ENCODE results near the gene ING3. TPM values are rescaled to one million over a fixed set of nuclear protein-coding genes. Genes with fewer than 3 reads are reported as not detected.

Gene ING3
- total and polyA plus RNA-seq, 2 of the 8 experiments (the other 6 are each of a cell fraction or from before 2014, with no cell fraction given) = 6.0 to 17.7 TPM

GRCh38 chr7:121008816-121009215 lies 58.2 kb downstream of the ING3 start:
- Histone ChIP-seq H2BK12ac (ENCODE audit: low read depth, low read length) (no peak overlapping the region), H3K9me3 (ENCODE audit: insufficient read depth in 2 of 2, low read depth in 1 of 2, low read length in 1 of 2) (no peaks in the 10 kb centered on the region), H2BK20ac (ENCODE audit: low read length) (no peak overlapping the region), H3K18ac (ENCODE audit: extremely low read depth, low read length) (no peak overlapping the region), H3K36me3 (ENCODE audit: control insufficient read depth in 2 of 4, insufficient read depth in 4 of 4, low read length in 3 of 4) (no peaks in the 10 kb centered on the region), H3K23me2 (ENCODE audit: low read depth, low read length) (no peaks in the 10 kb centered on the region), H2BK15ac (ENCODE audit: low read length) (no peak overlapping the region), H3K23ac (ENCODE audit: insufficient read length) (no peak overlapping the region), H4K8ac (ENCODE audit: extremely low read depth, insufficient read depth, low read length) (no peak overlapping the region), H2BK5ac (ENCODE audit: low read depth, low read length) (no peak overlapping the region), H3K4me2 (ENCODE audit: insufficient read depth in 1 of 2, low read depth in 2 of 2, low read length in 2 of 2) (no peak overlapping the region), H3K27me3 (replicated peaks in 1 of 4; ENCODE audit: control insufficient read depth in 3 of 4, extremely low read depth in 1 of 4, insufficient read depth in 3 of 4, low read length in 3 of 4) (no peaks in the 10 kb centered on the region), H2AFZ (ENCODE audit: low read length) (no peak overlapping the region), H3K27ac (ENCODE audit: low read depth, low read length) (no peak overlapping the region), H4K91ac (replicated peaks; ENCODE audit: insufficient read length, low read length) (no peak overlapping the region), H3K79me1 (ENCODE audit: low read depth, low read length) (no peaks in the 10 kb centered on the region), H3K4me1 (replicated peaks in 1 of 4; ENCODE audit: control insufficient read depth in 3 of 4, insufficient read depth in 4 of 4, low read length in 3 of 4) (peaks cover 0 to 2% (median 0%) of the 10 kb centered on the region in 4 experiments; a peak in 3 of 7 replicates), H2AK5ac (ENCODE audit: low read depth, low read length) (no peak overlapping the region), H3K56ac (replicated peaks; ENCODE audit: insufficient read length, low read depth, low read length) (no peak overlapping the region), H2BK120ac (replicated peaks; ENCODE audit: low read depth, low read length) (no peak overlapping the region), H3K4ac (replicated peaks; ENCODE audit: insufficient read length, low read depth, low read length) (no peak overlapping the region), H4K20me1 (replicated peaks in 1 of 2; ENCODE audit: control insufficient read depth in 1 of 2, insufficient read depth in 2 of 2, low read length in 2 of 2) (no peaks in the 10 kb centered on the region), H3K4me3 (ENCODE audit: extremely low read depth in 1 of 4, insufficient read depth in 2 of 4, low read depth in 3 of 4, low read length in 4 of 4) (no peak overlapping the region), H4K5ac (ENCODE audit: insufficient read length, low read depth, low read length) (no peak overlapping the region), H3K9ac (replicated peaks in 1 of 4; ENCODE audit: extremely low read depth in 1 of 4, low read depth in 3 of 4, low read length in 3 of 4) (no peak overlapping the region), H3K14ac (ENCODE audit: insufficient read length) (no peak overlapping the region), H3K79me2 (ENCODE audit: control insufficient read depth in 1 of 2, insufficient read depth in 2 of 2, low read length in 2 of 2) (no peaks in the 10 kb centered on the region)
- TF ChIP-seq SP1 (IDR thresholded peaks at IDR 0.05; ENCODE audit: low read depth, low read length) = no peak
- TF ChIP-seq PHF8 (conservative IDR thresholded peaks at IDR 0.05; ENCODE audit: low read depth, low read length) = no peak
- TF ChIP-seq POLR2AphosphoS5 (IDR thresholded peaks at IDR 0.05; ENCODE audit: low read depth, low read length) = no peak
- no peak for TF ChIP-seq BACH1 (IDR thresholded peaks at IDR 0.05; ENCODE audit: low read length)
- TF ChIP-seq FOSL1 (IDR thresholded peaks at IDR 0.05; ENCODE audit: insufficient read depth, low read depth, low read length) = no peak
- TF ChIP-seq HDAC6 (IDR thresholded peaks at IDR 0.05; ENCODE audit: low read depth, low read length) = no peak
- no peak for TF ChIP-seq TAF1 (IDR thresholded peaks at IDR 0.05; ENCODE audit: low read depth, low read length)
- TF ChIP-seq ATF3 (IDR thresholded peaks at IDR 0.05; ENCODE audit: insufficient read depth, low read depth, low read length) = no peak
- no peak for TF ChIP-seq EGR1 (IDR thresholded peaks at IDR 0.05; ENCODE audit: borderline replicate concordance, low read depth, low read length)
- DNase-seq (ENCODE audit: low read depth in 1 of 2, low spot score in 2 of 2) (no peak), FAIRE-seq (no peak)
- 84% methylated on average over 2 of the region's 2 CpGs; no CpG with 5 or more reads in 1 of the 2 experiments for WGBS, 2 experiments (ENCODE audit: extremely low coverage in 1 of 2, insufficient coverage in 1 of 2, insufficient read length in 1 of 2, insufficient replicate concordance in 2 of 2, low coverage in 1 of 2, low lambda C conversion rate in 2 of 2, missing lambda C conversion rate in 1 of 2)
- CTCF ChIA-PET (ENCODE audit: partially characterized antibody) = interaction anchor here (1.0 to 1.7 kb wide), 4 partner anchors 21 to 50 kb away, joined by 3 to 5 read pairs (median 3); partner anchors contain the start of gene CPED1
- POLR2A ChIA-PET (ENCODE audit: partially characterized antibody) = no interaction called here
